ENCODE data around the gene ADGRG4. TPM values are rescaled to one million over a fixed set of nuclear protein-coding genes. Genes with fewer than 3 reads are reported as not detected.
"Not testable (repeated sequence)": the region's sequence is repeated elsewhere in the genome, so short reads cannot be mapped to it uniquely, and the experiment has no call there.

ADGRG4 gene
- total RNA-seq, 1 experiment from 2014 or later = not detected

GRCh38 chrX:136438192-136438591 is 137.4 kb downstream of the ADGRG4 start (continued):
- no peak for TF ChIP-seq ZNF281 (CRISPR knock-in tag; IDR thresholded peaks at IDR 0.05)
- no peak for TF ChIP-seq ZMAT4 (CRISPR knock-in tag; IDR thresholded peaks at IDR 0.05)
- TF ChIP-seq SMAD3 (CRISPR knock-in tag; IDR thresholded peaks at IDR 0.05; ENCODE audit: borderline replicate concordance) = no peak
- no peak for TF ChIP-seq JUN (CRISPR knock-in tag; IDR thresholded peaks at IDR 0.05)
- TF ChIP-seq ATF6 (CRISPR knock-in tag; IDR thresholded peaks at IDR 0.05) = no peak
- no peak for TF ChIP-seq USF1 (CRISPR knock-in tag; IDR thresholded peaks at IDR 0.05)

GRCh38 chrX:136445674-136446073 is 144.9 kb downstream of the ADGRG4 start:
- H3K36me3 Mint-ChIP-seq; H3K9me3 Mint-ChIP-seq; H3K27ac Mint-ChIP-seq; CTCF ChIA-PET; H3K4me1 Mint-ChIP-seq; H3K27me3 Mint-ChIP-seq (ENCODE audit: low read depth); ATAC-seq; H3K4me3 Mint-ChIP-seq; POLR2A ChIA-PET: not testable (repeated sequence)
- peak; percentile 20 for DNase-seq (ENCODE audit: low spot score)

- Mint-ChIP-seq H3K27ac (no peak overlapping the region), H3K9me3 (peaks cover 7% of the 10 kb centered on the region; the same call in 1 of the 2 replicates), H3K36me3 (peaks cover 6% of the 10 kb centered on the region), H3K27me3 (ENCODE audit: low read depth) (no peaks in the 10 kb centered on the region; the same call in 1 of the 2 replicates), H3K4me3 (no peak overlapping the region; the same call in 1 of the 2 replicates), H3K4me1 (no peaks in the 10 kb centered on the region)
- DNase-seq (ENCODE audit: low spot score) (no peak), ATAC-seq (no peak)
- POLR2A ChIA-PET = no interaction called here
- CTCF ChIA-PET = no interaction called here
- TF ChIP-seq EMX1 (CRISPR knock-in tag; IDR thresholded peaks at IDR 0.05) (no peak), ZBTB21 (CRISPR knock-in tag; IDR thresholded peaks at IDR 0.05; ENCODE audit: borderline replicate concordance) (no peak), ZNF263 (CRISPR knock-in tag; IDR thresholded peaks at IDR 0.05; ENCODE audit: low read depth) (no peak), CTCF (IDR thresholded peaks at IDR 0.05) (no peak), ESRRA (CRISPR knock-in tag; IDR thresholded peaks at IDR 0.05; ENCODE audit: borderline replicate concordance) (no peak), CREB1 (CRISPR knock-in tag; IDR thresholded peaks at IDR 0.05) (no peak), CDX4 (CRISPR knock-in tag; IDR thresholded peaks at IDR 0.05; ENCODE audit: borderline replicate concordance) (no peak), CREM (CRISPR knock-in tag; IDR thresholded peaks at IDR 0.05) (no peak), ETV6 (CRISPR knock-in tag; IDR thresholded peaks at IDR 0.05) (no peak), SOX15 (CRISPR knock-in tag; IDR thresholded peaks at IDR 0.05) (no peak), KAT7 (CRISPR knock-in tag; IDR thresholded peaks at IDR 0.05; ENCODE audit: borderline replicate concordance) (no peak), ZNF219 (CRISPR knock-in tag; IDR thresholded peaks at IDR 0.05; ENCODE audit: borderline replicate concordance) (no peak), GABPB1 (CRISPR knock-in tag; IDR thresholded peaks at IDR 0.05) (no peak), ZNF423 (CRISPR knock-in tag; IDR thresholded peaks at IDR 0.05) (no peak), ARID4B (CRISPR knock-in tag; IDR thresholded peaks at IDR 0.05; ENCODE audit: borderline replicate concordance) (no peak), ZNF121 (CRISPR knock-in tag; IDR thresholded peaks at IDR 0.05) (no peak), RORB (CRISPR knock-in tag; IDR thresholded peaks at IDR 0.05) (no peak)
Measured at GRCh38 chrX:136446208-136446607, 145.4 kb downstream of the ADGRG4 start.

Data from WTC11 (cell line).